ENCODE data around the gene NACC2. TPM values are rescaled to one million over a fixed set of nuclear protein-coding genes. Genes with fewer than 3 reads are reported as not detected.

NACC2 gene
- polyA plus RNA-seq, 1 of the 3 experiments (the other 2 are of a cell fraction), result 22.1 TPM

DNA sequence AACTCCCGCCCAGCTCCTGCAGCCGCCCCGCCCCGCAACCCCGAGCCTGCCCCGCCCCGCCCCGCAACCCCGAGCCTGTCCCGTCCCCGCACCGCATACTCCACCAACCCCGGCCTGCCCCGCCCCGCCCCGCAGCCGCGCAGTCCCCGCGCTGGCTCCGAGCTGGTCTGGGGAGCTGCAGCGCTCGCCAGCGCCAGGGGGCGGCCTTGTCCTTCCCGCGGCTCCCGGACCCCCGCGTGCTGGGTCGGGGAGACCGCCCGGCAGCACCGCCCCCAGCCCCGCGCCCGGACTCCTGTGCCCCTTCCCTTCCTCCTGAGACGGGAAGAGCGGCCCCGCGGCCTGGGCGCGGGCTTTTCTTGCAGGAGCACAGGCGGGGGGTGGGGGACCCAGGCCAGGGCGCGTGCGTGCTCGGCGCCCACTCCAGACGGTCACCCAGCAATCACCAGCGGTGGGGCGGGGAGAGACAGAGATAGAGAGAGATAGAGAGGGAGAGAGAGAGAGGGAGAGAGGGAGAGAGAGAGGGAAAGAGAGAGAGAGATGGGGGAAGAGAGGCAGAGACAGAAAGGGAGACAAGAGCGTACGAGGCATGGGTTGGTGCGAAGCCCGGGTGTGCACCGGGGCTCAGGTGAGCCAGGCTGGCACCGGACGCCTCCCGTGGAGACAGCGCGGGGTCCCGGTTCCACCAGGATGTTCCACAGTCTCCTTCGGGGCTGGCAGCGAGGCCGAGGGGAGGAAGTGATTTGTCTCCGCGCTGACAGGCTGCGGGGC lies 38.3 kb upstream of the NACC2 start (continued):
- TF ChIP-seq TCF12 (IDR thresholded peaks at IDR 0.05), result no peak
- TF ChIP-seq, protein P1, sequence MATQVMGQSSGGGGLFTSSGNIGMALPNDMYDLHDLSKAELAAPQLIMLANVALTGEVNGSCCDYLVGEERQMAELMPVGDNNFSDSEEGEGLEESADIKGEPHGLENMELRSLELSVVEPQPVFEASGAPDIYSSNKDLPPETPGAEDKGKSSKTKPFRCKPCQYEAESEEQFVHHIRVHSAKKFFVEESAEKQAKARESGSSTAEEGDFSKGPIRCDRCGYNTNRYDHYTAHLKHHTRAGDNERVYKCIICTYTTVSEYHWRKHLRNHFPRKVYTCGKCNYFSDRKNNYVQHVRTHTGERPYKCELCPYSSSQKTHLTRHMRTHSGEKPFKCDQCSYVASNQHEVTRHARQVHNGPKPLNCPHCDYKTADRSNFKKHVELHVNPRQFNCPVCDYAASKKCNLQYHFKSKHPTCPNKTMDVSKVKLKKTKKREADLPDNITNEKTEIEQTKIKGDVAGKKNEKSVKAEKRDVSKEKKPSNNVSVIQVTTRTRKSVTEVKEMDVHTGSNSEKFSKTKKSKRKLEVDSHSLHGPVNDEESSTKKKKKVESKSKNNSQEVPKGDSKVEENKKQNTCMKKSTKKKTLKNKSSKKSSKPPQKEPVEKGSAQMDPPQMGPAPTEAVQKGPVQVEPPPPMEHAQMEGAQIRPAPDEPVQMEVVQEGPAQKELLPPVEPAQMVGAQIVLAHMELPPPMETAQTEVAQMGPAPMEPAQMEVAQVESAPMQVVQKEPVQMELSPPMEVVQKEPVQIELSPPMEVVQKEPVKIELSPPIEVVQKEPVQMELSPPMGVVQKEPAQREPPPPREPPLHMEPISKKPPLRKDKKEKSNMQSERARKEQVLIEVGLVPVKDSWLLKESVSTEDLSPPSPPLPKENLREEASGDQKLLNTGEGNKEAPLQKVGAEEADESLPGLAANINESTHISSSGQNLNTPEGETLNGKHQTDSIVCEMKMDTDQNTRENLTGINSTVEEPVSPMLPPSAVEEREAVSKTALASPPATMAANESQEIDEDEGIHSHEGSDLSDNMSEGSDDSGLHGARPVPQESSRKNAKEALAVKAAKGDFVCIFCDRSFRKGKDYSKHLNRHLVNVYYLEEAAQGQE (IDR thresholded peaks at IDR 0.05; ENCODE audit: low read depth, low read length), result no peak
- TF ChIP-seq, protein P2, sequence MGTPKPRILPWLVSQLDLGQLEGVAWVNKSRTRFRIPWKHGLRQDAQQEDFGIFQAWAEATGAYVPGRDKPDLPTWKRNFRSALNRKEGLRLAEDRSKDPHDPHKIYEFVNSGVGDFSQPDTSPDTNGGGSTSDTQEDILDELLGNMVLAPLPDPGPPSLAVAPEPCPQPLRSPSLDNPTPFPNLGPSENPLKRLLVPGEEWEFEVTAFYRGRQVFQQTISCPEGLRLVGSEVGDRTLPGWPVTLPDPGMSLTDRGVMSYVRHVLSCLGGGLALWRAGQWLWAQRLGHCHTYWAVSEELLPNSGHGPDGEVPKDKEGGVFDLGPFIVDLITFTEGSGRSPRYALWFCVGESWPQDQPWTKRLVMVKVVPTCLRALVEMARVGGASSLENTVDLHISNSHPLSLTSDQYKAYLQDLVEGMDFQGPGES (IDR thresholded peaks at IDR 0.05; ENCODE audit: low read depth, low read length), result no peak
- TF ChIP-seq YY1 (IDR thresholded peaks at IDR 0.05; ENCODE audit: low read depth), result no peak
- no peak for TF ChIP-seq GATA2 (CRISPR knock-in tag; IDR thresholded peaks at IDR 0.05)

DNA sequence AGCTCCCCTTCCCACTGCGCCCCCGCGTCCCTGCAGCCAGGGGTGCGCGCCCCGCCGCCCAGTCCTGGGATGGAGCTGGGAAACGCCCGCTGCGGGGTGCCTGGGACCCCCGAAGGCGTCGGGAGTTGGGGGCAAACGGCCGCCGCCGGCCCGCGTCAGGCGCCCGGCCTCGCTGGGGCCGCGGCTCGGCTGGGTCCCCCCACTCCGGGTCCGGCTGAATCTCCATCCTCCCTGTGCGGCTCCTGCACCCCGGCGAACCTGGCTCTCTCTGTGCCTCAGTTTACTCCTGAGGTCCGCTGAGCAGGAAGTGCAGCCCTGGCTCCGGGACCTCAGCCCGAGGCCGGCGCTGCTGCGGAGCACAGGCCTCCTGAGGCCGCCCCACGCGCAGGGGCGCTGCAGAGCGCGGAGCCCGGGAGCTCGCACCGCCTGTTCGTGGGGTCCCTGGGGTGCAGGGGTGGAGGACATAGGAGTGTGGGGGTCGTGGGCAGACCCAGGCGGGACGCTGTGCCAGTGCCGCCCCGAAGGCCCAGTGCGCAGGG lies 37.5 kb upstream of the NACC2 start:
- peaks cover 72% of the 10 kb centered on the region for H3K27me3 ChIP-seq (ENCODE audit: insufficient read depth)
- no peak overlapping the region for H3K27ac ChIP-seq (ENCODE audit: low read depth in 2 of 2, low read length in 1 of 2)
- no peaks in the 10 kb centered on the region for H3K79me2 ChIP-seq (ENCODE audit: insufficient read depth)
- H3F3A ChIP-seq (replicated peaks; ENCODE audit: insufficient read depth), result no peaks in the 10 kb centered on the region
- H3K9me3 ChIP-seq, result no peaks in the 10 kb centered on the region
- H3K4me2 ChIP-seq, result peak overlapping the region; percentile 33; the same call in 1 of the 2 replicates
- no peaks in the 10 kb centered on the region for H3K36me3 ChIP-seq (replicated peaks in 1 of 2; ENCODE audit: control insufficient read depth in 1 of 2, insufficient read depth in 2 of 2, low read length in 1 of 2)
- no peaks in the 10 kb centered on the region for H4K20me1 ChIP-seq (ENCODE audit: insufficient read depth)
- H3K9me2 ChIP-seq, result no peaks in the 10 kb centered on the region
- peak overlapping the region in 1 of 2 experiments; percentile 31; a peak in 2 of 4 replicates for H3K4me3 ChIP-seq (ENCODE audit: low read depth in 2 of 2, low read length in 1 of 2)
- 23% methylated on average over 6 of the region's 52 CpGs for WGBS (ENCODE audit: low lambda C conversion rate)
- peak; percentile 68 for DNase-seq
- no peak overlapping the region for H3K9ac ChIP-seq
- ChIA-PET CTCF (interaction anchor here (0.7 to 2.7 kb wide), 22 partner anchors 10 to 165 kb away, joined by 3 to 22 read pairs (median 4); no protein-coding TSS in a partner anchor), POLR2A (no interaction called here)
- peaks cover 4 to 14% of the 10 kb centered on the region in 2 experiments; a peak in 2 of 4 replicates for H3K4me1 ChIP-seq (ENCODE audit: control insufficient read depth in 1 of 2, insufficient read depth in 2 of 2, low read depth in 1 of 2, low read length in 1 of 2)
- no peak overlapping the region for H2AFZ ChIP-seq (ENCODE audit: low read depth)
- TF ChIP-seq RAD21 (IDR thresholded peaks at IDR 0.05; ENCODE audit: low read length) (no peak), NRF1 (IDR thresholded peaks at IDR 0.05; ENCODE audit: low read depth, low read length) (no peak), CHD2 (IDR thresholded peaks at IDR 0.05; ENCODE audit: low read length, partially characterized antibody) (no peak), RCOR1 (IDR thresholded peaks at IDR 0.05; ENCODE audit: low read length) (no peak), FOSL2 (IDR thresholded peaks at IDR 0.05; ENCODE audit: borderline replicate concordance, low read depth) (no peak), SIN3A (IDR thresholded peaks at IDR 0.05; ENCODE audit: borderline replicate concordance, low read depth, low read length) (no peak), JUND (IDR thresholded peaks at IDR 0.05) (no peak), EZH2phosphoT487 (IDR thresholded peaks at IDR 0.05; ENCODE audit: borderline replicate concordance, low read depth) (no peak), PBX3 (IDR thresholded peaks at IDR 0.05) (no peak)
- TF ChIP-seq, protein P2 (IDR thresholded peaks at IDR 0.05; ENCODE audit: low read depth, low read length), result no peak
- TF ChIP-seq, protein P3, sequence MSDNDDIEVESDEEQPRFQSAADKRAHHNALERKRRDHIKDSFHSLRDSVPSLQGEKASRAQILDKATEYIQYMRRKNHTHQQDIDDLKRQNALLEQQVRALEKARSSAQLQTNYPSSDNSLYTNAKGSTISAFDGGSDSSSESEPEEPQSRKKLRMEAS (IDR thresholded peaks at IDR 0.05; ENCODE audit: low read depth), result no peak
